GM21786 (cell line): ENCODE results near the gene SMOC2.
"Not testable (repeated sequence)": the region's sequence is repeated elsewhere in the genome, so short reads cannot be mapped to it uniquely, and the experiment has no call there.

Experiments used
- ATAC-seq: cut with Tn5 transposase; IDR thresholded peaks from one replicate; pipeline ENCODE4 v1.9.1; 2021; ENCODE audit not compliant: unreplicated experiment

The SMOC2 gene

DNA sequence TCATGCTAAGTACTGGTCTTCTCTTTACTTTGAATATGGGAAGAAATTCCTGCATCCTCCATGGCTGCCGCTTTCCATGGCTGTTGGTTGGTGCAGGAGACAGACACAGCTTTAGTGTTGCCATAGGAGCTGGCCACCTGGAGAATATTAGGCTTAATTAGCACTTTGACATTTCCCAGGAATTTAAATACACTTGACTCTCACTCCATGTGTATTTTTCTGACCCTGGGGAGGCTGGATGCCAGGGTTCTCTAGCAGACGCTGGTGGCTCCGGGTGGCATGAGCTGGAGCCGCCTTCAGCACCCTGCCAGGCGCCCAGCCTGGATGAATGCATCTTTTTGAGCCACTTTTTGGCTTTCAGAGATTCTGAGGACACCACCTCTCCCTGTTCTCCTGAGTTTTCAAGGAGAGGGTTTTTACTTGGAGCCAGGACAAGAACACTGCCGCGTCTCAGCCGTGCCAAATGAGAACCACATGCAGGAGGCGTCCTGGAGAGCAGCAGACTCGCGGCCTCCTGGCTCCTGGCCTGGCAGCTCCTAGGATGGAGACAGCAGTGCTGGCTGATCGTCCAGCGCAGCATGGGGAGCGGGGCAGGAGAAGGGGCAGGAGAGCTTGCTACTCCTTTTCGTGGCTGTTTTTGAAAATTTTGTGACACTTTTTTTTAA, 258.8 kb downstream of the SMOC2 start:
- no peak for ATAC-seq

DNA sequence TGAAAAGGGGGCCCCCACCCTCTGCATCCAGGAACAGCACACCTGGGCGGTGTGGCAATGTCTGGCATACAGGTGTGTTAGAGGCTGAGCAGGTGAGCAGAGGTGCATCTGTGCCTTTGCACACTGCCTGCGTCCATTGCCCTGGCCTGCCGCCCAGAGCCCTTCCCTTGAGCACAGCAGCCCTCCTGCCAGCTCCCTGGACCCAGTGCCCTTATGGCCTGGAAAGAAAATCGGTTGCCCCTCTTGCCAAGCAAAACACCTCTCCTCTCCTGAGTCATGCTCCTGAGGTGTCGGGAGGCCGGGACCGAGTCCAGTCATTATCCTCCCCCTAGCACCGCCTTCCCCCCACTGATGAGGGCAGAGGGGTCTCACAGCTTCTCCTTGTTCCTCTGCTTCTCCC, 259.9 kb downstream of the SMOC2 start:
- ATAC-seq = no peak

DNA sequence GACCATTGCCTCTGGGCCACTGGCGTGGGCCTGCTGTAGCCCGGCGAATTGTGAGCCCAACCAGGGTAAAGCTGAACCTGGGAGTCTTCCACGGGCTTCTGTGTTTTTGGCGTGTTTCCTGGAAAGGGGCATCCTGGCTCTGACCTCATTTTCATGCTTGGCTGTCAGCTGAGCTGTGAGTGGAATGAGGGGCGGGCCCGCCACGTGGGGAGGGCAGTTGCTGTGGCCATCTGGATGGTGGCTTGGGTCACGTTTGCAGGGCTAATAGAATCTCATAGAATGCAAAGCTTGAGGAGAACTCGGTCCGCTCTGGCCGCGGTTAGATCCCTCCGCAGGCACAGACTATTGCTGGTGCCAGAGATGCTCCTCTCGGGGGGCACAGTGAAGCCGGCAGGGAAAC, 263.0 kb downstream of the SMOC2 start:
- ATAC-seq = no peak

DNA sequence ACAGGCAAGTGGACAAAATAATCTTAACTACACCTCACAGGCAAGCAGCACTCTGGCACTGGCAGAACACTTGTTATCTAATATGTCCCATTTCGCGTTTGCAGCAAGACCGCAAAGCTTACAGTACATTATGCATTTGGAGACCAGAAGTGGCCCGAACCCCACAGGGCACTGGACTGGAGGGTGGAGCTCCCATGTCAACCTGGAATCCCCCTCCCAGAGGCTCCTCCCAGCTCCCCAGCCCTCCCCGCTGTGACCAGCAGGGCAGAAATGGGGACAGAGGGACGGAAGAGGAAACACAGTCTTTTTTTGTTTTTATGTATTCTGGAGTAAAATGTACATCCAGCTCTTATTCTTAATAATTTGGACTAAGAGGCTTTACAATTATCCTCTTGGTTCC, 263.7 kb downstream of the SMOC2 start:
- ATAC-seq = no peak

DNA sequence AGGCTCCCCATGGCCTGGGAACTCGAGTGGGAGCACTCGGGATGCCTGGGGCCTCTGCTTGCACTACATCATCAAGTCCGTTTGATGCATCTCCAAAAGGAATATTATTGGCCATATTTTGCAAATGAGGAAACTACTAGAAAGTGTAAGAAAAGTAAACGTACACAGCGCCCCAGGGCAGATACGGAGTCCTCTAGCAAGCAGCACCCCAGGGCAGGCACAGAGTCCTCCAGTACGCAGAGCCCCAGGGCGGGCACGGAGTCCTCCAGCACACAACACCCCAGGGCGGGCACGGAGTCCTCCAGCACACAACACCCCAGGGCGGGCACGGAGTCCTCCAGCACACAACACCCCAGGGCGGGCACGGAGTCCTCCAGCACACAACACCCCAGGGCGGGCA, 264.3 kb downstream of the SMOC2 start:
- not testable (repeated sequence) for ATAC-seq

DNA sequence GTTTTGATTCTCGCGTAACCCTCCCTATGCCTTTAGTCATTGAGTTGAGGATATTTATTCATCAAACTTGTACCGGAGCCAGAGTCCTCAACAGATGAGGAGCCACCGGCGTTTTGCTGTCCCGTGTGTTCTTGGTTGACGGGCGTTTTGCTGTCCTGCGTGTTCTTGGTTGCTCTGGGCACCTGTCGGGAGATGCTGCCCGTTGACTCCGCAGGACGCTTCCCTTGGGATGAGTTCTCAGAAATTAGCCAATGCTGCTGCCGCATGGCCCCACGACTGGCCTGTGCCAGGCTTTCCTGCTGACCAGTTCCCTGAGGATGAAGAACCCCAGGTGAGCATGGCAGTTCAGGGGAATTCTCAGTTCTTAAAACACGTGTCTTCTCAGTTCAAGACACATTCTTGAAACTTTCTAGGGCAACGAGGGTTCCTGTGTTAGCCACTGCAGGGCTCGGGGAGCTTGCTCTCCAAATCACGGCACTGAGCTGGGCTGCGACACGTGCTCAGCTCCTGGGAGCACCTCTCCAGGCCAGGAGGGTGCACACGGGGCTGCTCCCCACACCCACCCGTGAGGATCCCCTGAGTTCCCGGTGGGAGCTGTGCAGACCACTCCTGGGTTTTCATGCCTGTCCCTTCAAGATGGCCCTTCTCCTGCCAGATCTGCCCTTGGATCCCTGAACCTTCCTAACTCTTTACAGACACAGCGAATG, 265.6 kb downstream of the SMOC2 start:
- no peak for ATAC-seq

DNA sequence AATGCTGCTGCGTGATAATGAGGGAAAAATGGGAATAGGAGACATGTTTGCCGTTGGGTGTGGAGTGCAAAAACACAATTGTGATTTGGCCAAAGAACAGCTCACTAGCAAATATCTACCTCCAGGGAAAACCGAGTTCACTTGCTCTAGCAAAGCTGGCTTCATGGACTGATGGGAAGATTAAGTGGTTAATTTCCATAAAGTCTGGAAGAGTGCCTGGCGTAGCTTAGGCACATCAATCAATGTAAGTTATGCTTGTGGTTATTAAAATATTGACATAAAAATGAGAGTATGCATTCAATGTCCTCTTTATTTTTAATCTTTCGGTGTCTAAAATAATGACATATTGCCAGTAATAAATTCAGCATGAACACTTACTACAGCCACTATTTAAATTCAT, 267.5 kb downstream of the SMOC2 start:
- ATAC-seq = no peak

DNA sequence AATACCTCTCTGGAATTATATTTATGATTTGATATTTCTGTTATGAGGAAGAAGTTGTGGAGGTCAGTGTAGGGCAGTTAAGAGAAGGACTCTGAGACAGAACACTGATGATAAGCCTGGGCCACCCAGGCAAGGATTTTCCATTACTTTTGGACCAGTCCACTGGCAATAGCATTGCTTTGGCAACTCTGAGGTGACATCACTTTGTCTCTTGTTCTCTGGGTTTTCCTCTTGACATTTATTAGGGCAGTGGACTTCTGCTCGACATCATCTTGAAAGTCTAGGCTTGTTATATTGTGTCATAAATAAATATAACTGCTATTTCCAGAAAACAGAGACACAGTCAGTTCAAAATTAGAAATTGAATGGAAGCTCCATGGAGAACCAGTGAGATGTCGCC, 268.0 kb downstream of the SMOC2 start:
- ATAC-seq = no peak

DNA sequence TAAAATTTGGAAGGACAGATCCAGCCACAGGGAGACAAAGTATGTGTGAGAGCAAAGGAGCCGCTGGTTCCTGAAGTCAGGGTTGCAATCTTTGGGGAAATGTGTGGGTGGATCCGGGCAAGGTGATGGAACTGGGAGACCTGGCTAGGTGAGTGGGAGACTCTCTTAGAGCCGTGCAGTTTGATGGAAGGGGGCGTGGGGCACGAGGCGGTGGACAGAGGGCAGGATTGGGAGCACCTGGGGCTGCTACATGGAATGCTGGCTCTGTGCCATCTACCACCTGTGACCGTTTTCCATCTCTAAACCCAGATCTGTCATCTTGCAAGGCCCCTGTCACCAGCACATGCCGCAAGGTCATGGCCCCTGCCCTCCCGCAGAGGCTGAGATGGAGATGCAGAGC, 268.4 kb downstream of the SMOC2 start:
- ATAC-seq = no peak

DNA sequence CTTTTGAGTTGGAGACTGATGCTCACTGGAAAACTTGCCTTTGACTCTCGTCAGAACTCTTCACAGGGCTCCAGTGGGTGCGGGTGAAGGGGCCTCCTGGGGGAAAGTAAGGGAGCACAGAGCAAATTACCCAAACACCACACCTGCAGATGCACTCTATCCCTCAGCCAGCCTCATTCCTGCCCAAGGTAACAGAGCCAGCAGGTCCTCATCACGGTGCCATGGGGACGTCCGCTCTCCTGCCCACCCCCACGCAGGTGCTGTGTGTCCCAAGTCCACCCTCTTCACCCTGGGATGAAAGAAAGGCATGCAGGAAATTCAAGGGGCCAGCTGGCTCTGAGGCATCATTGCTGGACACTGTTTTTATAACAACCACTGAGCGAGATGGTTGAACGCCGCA, 269.0 kb downstream of the SMOC2 start:
- ATAC-seq = no peak

DNA sequence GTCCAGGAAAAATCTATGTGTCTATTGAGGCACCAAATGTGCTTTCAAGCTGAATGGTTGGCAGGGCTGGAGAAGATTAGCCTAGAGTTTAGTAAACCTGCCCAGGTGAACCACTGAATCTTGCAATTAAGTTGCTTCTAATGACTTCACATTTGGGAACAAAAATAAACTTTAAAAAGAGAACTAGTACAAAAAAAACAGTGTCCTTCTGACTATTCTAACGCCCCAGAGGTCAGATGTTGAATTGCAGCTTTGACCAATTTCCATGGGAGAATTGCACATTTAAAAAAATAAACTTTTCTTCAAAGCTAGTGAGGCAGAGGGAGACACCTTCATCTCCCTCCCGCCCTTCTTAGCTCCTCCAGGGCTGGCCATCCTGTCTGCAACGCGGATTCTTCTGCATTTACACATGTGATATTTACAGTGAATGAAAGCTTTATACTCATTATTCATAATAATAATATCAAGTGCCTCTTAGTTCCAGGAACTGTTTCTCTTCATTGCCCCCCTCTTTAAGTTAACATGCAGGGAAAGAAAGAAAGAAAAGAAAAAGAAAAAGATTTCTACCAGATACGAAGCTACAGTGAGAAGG, 270.2 kb downstream of the SMOC2 start:
- no peak for ATAC-seq

DNA sequence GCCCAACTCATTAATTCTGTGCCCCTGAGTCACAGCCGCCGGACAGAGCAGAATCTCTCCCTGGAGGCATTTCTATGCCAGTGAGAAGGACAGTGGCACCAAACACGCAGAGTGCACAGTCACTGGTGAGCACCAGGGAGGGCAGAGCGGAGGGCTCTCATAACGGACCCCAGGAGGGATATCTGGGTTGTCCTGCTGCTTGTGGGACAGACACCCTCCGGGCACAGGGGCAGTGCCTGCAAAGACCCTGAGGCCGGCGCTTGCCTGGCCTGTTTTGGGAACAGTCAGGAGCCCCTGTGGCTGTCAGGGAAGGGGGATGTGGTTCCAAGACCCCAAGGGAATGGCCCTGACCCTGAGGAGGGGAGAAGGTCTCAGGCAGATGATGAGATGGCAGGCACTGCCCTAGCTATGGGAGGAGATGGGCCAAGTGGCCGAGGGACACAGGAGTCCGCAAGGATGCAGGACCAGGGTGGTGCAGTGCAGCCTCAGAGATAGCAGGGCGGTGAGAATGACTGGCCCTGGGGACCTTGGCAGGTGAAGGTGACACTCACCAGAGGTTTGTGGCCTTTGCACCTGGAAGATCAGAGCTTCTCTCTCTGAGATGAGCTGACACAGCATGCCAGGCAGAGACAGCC, 270.8 kb downstream of the SMOC2 start:
- no peak for ATAC-seq

DNA sequence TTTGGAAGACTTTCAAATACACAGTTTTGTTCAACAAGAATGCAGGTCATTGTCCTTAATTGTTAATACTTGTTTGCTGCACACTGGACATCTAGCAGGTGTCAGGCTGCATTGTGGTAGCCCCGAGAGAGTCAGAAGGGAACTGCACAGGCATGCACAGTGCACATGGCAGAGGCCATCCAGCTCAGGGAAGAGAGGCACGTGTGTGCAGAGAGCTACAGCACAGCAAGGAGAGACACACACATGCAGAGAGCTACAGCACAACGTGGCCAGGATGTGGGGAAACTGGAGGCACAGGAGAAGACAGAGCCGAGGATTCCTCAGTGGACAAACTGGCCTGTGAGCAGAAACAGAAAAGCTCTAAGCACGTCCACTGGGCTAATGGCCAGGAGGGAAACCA, 272.0 kb downstream of the SMOC2 start:
- no peak for ATAC-seq

DNA sequence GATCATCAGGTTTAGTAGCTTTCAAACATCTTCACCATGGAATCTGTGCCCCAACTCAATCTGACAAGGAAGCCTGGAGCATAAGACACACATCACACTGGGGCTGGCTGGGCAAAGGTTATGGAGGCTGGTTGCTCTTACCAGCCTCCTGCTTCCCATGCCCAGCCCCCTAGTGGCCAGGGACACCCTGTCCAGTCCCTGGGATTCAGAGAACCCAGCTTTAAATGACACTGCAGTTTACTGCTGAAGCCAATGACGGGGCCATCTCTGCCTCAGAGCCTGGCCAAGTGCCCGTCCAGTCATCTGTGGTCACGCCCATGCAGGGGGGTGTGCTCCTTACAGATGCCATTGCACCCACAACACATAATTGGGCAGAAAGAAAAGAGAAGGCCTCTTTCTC, 272.9 kb downstream of the SMOC2 start:
- ATAC-seq = no peak

DNA sequence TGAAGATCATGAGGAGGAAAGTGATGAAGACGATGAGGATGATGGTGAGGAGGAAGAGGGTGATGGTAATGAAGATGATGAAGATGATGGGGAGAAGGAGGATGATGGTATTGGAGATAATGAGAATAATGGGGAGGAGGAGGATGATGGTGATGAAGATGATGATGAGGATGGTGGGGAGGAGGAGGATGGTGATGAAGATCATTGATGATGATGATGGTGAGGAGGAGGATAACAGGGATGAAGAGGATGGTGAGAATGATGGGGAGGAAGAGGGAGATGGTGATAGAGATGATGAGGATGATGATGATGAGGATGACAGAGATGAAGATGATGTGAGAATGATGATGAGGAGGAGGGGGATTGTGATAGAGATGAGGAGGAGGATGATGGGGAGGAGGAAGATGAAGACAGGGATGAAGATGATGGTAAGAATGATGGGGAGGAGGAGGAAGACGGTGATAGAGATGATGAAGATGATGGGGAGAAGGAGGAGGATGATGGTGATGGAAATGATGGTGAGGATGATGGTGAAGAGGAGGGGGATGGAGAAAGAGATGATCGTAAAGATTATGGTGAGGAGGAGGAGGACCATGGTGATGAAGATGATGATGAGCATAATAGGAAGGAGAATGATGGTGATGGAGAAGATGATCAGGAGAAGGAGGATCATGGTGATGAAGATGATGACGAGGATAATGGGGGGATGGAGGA, 273.7 kb downstream of the SMOC2 start:
- ATAC-seq = no peak

DNA sequence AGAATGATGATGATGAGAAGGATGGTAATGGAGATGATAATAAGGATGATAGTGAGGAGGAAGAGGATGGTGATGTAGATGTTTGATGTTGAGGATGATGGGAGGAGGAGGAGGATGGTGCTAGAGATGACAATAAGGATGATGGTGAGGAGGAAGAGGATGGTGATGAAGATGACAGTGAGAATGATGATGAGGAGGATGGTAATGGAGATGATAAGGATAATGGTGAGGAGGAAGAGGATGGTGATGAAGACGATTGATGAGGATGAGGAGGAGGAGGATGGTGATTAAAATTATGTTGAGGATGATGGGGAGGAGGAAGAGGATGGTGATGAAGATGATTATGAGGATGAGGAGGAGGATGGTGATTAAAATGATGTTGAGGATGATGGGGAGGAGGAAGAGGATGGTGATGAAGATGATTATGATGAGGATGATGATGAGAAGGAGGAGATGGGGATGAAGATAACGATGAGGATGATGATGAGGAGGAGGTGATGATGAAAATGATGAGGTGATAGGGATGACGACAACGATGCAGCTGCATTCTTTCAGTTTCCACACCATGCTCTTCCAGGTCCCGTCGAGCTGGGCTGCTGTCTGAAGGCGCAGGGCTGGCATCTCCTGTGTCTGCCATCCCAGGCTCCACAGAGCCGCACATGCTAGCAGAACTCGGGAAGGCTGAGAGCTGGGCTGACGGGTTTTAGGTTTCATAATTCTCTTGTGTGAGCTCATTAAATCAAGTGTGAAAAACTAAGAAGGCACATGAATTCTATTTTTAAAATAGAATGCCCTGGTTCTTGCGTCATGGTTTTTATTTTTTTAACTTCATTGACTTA, 274.9 kb downstream of the SMOC2 start:
- ATAC-seq = no peak

DNA sequence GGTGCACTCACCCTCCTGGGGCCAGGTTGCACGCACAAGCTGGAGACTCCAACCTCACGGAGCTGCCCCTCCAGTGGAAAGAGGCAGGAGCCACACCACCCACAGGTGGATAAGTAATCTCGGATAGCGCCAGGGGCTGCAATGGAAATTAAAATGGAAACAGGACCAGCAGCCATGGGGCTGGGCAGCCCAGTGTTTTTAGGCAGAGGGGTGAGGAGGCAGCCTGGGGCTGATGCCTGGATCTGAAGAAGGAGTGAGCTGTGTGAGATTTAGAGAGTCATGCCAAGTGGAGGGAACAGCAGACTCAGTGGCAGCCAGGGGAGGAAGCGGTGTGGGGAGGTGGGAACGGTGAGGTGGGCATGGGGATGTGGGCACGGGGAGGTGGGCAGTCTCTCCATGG, 275.6 kb downstream of the SMOC2 start:
- ATAC-seq = no peak

DNA sequence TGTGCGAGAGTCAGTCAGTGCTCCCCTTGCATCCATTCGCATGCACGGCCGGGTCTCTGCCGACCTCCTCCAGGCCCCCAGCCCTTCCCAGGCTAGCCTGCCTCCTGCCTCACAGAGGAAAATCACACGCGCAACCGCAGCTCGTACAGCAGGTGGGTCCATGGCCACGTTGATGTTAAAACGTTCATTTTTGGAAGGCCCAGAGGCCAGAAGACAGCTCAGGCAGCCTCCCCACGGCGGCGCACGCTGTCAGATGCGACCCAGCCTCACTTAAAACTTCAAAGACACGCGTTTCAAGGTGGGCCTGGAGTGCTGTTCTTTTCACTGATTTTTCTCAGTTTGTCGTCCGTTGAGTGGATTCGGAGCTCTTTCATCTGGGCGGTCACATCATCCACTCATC, 276.5 kb downstream of the SMOC2 start:
- no peak for ATAC-seq
